GM10847 (cell line): ENCODE results near the gene ZNF248.

Source experiments
- POLR2A ChIP-seq: IDR thresholded peaks from 2 replicates; pipeline ENCODE4 v1.6.1; 2011; ENCODE audit not compliant: insufficient read length; ENCODE audit errors: extremely low read depth

ZNF248 gene

DNA sequence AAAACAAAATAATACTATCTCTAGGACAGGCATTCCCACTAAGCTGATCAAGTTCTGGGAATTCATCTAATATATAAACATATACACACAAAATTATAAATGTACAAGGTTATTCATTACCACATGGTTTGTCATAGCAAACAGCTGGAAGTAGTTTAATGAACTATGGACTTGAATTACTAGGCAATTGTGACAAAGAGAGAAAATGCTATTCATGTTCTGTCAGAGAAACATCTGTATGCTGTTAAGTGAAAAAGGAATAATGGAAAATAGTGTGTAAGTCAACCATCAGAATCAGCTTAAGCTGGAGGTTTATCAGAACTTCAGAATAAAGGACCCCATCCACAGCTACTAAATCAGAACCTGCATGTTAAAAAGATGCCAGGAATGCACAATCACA is 2.8 kb downstream of the ZNF248 start:
- no peak for TF ChIP-seq POLR2A

DNA sequence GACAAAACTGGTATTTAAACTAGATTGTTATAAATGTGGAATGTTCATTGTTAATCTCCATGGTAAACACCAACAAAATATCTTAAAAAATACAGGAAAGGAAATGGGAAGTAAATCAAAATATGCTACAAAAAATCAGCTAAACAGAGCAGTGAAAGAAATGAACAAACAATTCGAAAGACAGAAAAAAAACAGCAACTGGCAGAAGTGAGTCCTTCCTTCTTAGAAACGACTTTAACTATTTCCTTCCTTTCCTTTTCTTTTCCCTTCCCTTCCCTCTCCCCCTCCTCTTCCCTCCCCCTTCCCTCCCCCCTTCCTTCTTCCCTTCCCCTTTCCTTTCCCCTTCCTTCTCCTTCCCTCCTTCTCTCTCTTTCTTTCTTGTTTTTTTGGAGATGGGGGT is 12.8 kb downstream of the ZNF248 start:
- TF ChIP-seq POLR2A = no peak

DNA sequence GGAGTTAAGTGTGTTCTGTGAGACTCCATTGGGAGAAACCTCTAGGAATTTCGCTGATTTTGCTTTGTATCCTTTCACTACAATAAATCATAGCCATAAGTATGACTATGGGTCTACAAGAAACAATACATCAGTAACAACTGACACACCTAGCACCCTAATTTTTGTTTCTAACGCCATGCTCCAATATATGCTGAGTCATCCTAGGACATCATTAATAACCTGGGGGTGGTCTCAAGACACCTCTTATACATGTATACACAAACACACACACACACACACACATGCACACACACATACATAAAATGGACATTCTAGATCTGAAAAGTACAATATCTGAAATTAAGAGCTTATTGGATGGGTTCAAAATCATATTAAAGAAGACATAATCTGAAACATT is 18.2 kb downstream of the ZNF248 start:
- no peak for TF ChIP-seq POLR2A

DNA sequence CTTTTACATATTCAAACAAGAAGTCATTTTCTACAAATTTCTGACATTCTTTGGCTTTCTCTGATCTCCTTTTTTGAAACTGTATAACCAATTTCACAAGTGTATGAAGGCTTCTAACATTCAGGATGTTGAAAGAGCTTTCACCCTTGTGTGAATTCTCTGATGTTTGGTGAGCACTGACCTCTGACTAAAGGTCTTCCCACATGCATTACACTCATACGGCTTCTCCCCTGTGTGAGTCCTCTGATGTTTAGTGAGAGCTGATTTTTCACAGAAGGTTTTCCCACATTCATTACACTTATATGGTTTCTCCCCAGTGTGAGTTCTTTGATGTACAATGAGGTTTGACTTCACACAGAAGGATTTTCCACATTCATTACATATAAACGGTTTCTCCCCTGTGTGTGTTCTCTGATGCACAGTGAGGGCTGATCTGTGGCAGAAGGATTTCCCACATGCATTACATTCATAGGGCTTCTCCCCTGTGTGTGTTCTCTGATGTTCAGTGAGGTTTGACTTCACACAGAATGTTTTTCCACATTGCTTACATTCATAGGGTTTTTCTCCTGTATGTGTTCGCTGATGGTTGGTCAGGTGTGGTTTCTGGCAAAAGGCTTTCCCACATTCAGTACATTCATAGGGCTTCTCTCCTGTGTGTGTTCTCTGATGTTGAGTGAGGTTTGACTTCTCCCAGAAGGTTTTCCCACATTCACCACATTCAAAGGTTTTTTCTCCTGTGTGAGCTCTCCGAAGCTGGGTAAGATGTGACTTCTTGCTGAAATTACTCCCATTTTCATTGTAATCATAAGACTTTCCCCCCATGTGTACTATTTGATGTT is 25.7 kb downstream of the ZNF248 start:
- TF ChIP-seq POLR2A = no peak

DNA sequence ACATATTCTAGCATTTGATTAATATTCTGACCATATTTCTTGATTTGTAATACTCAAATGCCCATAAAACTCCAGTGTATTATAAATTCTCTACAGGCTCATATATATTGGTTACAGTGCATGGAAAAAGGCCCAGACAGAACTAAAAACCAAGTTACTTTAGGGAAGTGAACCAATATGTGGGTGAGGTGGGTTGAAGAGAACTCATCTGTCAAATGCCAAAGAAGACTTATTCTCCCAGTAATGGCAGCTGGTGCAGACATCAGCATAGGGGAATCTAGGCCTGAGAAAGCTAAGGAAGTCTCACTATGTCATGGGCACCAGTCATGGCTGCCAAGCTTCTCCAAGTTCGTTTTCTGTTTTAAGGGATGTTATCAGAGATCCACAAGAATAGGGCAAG is 30.6 kb downstream of the ZNF248 start:
- TF ChIP-seq POLR2A = no peak

DNA sequence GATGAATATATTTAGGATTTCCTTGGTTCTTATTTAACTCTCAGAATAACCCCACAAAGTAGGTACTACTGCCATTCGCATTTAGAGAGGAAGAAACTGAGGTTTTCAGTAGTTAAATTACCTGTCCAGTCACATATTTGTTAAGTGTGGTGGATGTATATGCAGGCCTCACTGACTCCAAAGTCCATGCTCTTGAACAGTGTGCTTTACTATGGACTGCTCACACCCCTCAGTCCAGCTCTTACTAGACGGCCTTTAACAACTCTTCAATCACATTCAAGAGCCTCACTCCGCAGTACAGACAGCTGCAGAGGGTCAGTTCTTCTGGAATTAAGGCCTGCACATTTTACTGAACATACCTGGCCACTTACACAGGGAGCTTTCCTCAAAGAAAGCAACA is 36.2 kb downstream of the ZNF248 start:
- no peak for TF ChIP-seq POLR2A

DNA sequence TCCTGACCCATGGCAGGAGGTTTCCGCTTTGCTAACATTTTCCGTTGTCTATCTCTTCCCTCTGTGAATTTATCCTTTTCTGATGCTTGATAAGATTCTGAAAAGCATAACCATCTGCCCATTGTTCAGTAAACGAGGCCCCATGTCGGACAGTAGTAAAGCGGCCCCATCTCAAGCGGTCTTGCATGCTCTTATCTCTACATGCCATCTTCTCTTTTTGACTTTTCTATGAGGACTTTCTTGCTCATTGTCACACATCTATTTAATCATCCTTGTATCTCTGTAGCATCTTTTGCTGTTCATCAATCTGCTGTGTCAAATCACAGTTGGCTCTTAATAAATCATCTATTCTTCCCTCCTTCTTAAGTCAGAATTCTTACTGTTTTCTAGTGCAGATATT is 37.6 kb downstream of the ZNF248 start:
- no peak for TF ChIP-seq POLR2A

DNA sequence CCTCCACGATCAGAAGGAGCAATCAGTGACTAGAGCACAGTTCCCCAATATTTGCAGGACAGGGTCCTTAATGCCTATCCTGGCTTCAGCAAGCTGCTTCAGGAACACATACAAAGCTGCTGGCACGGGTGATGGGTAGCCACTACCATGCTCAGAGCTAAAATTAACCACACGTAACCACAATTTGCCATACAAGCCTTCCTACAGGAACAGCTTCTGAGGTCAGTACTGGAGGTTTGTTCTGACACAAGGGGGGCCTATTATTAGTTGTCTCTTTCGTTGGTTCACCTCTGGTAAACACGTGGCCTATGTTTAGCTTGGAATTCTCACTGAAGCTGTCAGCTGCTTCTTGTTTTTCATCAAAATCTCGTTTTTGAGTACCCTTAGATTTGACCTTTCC is 41.1 kb downstream of the ZNF248 start:
- TF ChIP-seq POLR2A = no peak

DNA sequence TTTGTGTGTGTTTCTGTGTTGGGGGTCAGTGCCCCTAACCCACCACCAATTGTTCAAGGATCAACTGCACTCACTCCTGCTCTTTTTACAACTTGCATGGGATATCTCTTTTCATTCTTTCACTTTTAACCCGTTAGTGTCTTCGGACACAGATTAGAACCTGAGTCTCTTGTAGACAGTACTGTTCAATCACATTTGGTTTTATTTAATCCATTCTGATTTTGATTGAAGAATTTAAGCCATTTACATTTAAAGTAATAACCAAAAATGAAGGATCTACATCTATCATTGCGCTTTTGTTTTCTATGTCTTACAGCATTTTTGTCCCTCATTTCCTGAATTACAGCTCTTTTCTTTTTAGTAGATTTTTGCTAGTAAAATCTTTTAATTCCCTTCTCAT is 43.6 kb downstream of the ZNF248 start:
- no peak for TF ChIP-seq POLR2A

DNA sequence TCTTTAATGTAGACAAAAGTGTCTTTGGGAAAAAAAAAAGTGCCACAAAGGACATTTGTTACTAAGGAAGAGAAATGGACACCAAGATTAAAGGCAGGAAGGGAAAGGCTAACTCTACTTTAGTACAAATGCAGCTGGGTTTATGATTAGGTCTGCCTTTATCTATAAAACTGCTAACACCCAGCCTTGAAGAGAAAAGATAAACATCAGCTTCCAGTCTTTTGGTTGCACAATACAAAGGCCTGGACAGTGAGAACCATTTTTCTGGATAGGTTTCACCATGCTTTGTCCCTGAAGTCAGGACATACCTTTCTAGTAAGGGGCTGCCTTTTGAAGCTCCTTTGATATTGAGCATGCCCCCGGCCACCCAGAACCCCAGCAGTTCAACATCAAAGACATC is 45.1 kb downstream of the ZNF248 start:
- no peak for TF ChIP-seq POLR2A

DNA sequence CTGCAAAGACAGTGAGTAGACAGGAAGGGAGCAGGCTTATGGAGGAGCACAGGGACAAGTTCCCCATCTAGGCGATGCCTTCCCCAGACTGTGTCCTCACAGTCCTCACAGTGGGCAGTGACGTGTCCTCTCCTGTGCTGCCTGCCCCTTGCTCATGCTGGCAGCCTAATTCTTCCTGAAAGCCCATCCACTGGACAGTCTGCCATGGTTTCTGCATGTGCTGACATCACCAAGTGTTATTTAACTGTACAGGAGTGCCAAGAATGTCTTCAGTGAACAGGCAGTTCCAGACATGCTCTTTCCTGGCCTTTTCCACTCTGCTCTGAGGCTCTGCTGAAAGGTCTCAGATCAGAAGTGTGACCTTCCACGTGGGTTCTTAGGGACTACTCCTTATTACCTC is 54.1 kb downstream of the ZNF248 start:
- TF ChIP-seq POLR2A = no peak

DNA sequence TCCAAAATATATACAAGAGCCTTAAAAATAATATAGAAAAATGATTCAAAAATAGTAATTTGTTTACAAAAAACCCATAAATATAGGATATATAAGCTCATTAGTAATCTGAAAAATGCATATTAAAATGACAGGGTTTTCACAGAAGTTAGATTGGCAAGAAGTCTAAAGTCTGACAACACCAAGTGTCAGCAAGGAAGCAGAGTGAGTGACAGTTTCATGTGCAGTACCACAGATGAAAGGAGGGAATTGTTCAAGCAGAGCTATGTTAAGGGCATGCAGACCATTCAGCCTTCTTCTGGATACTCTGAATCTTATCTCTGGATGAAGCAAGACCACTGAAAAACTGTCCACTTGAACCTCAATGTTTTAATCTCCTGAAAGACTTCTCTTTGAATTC is 55.9 kb downstream of the ZNF248 start:
- TF ChIP-seq POLR2A = no peak

DNA sequence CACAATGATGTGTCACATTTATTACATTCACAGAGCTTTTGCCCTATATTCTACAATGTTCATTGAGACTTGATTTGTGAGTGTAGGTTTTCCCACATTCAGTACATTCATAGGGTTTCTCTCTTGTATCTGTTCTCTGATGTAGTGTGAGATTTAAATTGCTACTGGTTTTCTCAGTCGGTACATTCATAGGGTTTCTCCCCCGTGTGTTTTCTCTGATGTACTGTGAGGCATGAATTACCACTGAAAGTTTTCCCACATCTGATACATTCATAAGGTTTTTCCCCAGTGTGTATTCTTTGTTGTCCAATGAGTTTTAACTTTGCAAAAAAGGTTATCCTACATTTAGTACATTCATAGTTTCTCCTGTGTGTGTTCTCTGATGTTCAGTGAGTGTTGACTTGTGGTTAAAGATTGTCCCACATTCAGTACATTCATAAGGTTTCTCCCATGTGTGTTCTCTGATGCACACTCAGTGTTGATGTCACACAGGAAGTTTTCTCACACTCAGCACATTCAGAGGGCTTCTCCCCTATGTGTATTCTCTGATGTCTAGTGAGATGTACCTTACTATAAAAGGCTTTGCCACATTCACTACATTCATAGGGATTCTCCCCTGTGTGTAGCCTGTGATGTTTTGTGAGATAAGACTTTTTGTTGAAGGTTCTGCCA is 63.0 kb downstream of the ZNF248 start:
- no peak for TF ChIP-seq POLR2A

DNA sequence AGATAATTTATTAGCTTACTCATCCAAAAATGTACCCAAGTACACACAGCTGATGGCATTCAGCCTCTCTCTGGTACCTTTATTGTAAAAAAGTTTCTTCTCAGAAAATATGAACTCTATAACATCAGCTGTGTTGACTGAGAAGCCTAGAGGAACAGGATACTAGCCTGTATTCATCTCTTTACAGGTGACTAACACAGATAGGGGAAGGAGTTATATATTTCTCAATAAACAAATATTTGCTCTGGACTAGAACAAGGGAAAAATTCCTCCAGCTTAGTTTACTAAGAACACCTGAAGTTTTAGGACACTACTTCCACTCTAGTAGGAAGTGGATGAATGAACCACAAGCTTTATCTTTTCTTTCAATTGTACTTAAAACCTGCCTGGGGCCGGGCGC is 67.8 kb downstream of the ZNF248 start:
- TF ChIP-seq POLR2A = no peak

DNA sequence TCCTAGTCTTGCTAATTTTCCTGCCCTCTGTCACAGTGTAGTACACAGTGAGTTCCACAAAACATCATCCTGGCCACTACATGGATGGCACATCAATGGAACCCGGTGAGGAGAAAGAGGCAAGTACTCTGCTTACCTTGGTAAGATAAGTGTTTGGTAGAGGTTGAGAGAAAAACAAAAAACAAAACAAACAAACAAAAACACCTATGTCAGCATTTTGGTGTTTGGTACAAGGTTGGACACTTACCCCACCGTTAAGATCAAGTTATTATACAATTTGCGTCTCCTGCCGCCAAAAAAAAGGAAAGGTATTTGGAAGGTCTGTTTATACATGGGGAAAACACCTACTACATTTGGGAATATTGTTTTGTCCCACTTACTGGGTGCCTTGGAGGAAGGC is 72.7 kb downstream of the ZNF248 start:
- no peak for TF ChIP-seq POLR2A

DNA sequence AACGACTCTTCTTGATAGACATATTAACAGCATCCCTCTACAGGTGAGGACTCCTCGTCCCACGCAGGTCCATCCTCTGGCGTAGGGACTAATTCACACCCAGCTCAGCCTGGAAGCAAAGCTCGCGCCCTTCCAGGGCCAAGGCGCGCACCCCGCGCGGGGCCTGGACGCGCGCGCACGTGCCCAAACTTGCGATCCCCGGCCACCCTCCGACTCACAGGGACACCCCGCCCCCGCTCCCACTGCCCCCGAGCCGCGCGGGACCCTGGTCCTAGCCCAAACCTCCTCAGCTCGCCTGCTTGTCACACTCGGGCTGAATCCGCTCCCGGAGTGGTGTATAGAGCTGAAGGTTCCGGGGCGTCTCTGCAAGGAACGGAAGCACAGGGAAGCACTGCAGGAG is 76.9 kb downstream of the ZNF248 start:
- no peak for TF ChIP-seq POLR2A

DNA sequence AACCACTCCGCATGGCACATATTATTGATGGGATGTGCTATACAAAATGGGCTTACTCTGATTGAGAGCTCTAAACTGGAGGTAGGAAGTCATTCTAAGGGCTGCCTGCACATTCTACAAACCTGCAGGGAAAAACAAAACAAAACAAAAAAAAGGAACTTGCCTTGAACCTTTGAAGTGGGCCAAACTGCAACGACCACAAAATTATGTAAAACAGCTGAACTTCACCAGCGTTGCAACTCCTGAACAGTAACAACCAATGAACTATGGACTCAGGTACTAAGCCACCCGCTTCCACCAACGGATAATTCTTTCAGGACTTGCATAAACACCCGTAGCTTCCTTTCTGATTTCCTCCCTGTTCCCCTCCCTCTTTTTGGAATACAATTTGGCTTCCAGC is 80.4 kb downstream of the ZNF248 start:
- TF ChIP-seq POLR2A = no peak
